Stimulated activated CD8-positive, alpha-beta memory T cell treated with anti-CD3 and anti-CD28 coated beads, Interleukin-4, amount 100 ng/mL, for 1 hour (primary cell): ENCODE data around the gene LITAFD.

ENCODE experiments used
- DNase-seq, 2 donors: peaks; one replicate each; pipeline ENCODE4 v3.0.0-alpha.2; 2020; ENCODE audit warnings: low read depth in 2 of 2, low spot score in 1 of 2

Gene LITAFD

DNA sequence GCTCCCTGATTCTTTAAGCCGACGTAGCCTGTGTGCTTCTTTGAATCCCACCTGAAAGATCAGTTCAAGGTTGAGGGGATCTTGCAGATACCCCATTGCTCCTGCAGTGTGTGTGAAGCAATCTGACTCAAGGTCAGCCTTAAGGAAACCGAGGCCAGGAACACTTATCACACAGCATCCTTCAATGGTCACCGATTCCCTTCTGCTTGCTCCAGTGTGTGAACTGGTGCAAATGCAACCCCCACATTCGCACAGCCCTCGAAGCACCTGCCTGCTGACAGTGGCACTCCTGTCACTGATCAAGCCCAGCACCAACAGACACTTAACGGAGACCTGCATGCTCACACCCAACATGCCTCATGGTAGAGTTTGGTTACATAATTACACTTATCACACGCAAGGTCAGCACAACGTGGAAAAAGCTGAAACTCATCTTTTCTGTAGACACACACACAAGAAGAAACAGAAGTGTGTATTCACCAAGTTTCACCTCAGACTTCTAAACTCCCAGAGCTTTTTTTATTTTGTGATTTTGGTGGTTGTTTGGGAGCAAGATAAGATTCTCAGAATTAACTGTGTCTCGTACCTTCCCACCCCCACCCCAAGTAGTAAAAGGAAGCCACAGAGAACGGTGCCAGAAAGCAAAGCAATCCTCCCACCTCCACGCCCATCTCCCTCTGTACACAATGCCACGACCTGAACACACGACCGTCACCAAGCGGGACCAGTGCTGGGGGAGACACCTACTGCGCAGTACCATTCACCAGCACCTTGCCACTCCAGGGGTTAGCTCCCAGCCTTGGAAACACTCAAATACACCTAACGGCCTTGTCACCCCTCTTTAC lies 37.2 kb downstream of the LITAFD start:
- DNase-seq: no peak

DNA sequence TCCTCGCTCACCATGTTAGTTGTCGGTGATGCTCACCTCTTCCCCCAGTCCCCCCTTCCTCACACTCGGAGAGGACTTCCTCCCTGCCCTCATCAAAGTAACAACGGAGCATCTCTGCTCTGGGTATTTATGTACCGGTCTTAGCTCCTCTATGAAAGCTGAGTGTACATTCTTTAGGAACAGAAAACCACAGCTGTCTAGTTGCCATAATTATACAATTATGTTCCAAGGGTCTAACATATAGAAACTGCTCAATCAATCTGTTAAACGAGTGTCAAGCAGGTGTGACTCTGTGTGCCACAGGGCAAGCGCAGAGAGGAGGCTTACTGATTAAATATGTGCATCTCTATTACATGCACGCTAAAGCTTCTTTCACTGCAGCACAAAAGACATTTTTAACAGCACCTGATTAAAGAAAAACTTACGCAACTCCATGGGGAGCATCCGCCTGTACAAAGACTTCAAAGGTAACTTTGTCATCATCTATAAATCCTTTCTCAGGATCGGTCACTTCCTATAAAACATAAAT lies 37.8 kb downstream of the LITAFD start:
- no peak for DNase-seq

DNA sequence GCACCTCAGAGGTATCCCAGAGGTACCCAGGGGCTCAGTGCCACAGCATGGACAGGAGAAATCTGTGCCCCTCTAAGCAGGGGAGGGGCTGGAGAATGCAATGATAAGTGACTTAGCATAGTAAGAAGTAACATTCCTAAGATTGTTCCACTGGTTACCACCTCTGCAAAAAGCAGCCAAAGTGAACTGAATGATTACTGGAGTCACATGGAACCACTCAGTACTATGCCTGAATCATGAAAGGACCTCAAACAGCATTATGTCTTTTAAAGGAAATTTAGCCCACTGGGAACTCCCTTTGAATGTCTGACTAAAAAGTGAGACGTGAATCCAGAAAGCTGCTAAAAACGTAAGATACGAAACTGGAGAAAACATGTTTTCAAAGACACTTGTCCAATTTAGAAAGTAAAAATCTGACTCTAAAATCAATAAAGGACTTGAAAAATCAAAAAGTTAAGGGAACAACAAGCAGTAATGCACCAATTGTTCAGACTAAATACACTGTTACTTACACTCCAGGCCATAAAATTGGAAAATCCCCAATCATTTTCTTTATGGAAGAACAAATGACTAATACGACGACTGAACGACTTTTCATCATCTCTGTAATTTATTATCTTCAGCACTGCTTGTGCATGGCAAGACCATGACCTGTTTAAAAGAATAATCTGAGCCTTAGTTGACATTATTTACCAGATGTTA lies 38.6 kb downstream of the LITAFD start:
- DNase-seq: no peak

DNA sequence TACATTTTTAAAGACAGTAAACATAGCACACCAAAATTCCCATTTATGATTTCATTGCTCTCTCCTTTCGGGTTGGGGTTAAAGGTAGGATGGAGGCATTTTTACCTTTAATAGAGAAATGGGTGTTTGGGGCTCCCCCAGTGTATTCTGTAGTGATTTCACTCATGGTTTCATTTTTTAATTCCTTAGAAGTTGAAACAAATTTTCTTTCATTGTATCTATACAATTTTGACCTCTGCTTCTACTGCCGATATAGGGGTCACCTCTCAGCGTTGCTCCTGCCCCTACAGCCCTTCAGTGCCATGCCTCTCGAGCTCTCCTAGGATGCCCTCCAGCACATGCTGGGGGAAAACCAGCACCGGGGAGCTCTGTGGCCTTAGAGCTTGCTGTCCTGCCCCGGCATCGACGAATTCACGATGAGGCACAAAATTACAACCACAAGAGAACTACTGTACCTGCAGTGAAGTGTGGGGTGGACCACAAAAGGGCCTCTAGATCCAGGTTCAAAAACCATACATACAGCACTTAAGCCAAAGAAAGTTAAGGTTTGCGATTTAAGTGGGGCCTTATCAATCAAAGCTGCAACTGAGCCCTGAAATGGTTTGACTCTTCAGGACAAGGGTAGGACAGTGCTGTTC lies 39.3 kb downstream of the LITAFD start:
- no peak for DNase-seq

DNA sequence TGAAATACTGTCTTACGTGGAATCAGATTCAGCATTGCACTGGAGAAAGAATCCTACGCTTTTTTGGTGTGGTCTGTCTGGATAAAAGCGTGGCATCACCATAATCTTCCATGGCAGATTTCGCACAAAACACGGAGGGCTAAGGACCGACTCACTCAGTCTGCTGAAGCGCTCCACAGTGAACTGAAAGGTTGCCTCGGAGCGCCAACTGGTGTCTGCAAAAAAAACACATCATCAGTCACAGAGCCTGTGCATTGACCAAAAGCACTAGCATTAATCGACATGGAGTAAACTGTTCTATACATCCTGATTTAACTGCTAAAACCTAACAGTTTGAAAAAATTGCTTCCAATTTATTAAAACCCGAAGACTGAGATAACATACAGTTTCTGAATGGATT lies 41.0 kb downstream of the LITAFD start:
- no peak for DNase-seq

DNA sequence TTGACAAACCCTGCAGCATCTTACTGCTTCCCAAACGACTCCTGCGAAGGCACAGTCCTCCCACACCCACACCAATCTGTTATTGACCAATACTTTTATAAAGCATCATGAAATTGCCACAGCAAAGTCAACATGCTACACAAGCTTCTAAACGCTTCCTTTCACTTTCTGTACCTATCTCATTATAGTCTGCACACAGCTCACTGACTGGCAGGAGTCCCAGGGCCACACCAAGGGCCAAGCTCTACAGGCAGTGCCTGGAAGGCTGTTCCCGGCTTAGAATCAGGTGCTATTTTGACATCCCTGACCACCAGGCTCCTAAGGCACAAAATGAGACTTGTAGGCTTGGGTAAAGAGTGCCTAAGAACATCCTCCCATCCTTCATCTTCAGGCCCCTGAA lies 42.1 kb downstream of the LITAFD start:
- DNase-seq: no peak

DNA sequence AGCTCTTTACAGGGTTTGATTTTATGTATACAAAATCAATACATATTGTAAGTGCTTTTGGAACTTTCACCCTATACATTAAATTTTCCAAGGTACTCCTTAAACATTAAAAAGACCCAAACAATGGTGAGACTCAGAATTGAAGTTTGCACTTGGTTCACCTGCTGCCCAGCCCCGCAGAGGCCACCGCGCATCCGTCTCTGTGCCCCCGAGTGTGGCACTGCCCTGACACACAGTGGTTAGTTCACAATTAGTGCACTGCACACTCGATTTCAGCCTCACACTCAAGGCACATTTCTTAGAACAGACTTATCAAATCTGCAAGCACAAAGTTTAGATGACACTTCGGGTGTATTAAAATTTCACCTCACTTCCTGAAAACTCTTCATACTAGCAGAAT lies 43.3 kb downstream of the LITAFD start:
- DNase-seq: no peak

DNA sequence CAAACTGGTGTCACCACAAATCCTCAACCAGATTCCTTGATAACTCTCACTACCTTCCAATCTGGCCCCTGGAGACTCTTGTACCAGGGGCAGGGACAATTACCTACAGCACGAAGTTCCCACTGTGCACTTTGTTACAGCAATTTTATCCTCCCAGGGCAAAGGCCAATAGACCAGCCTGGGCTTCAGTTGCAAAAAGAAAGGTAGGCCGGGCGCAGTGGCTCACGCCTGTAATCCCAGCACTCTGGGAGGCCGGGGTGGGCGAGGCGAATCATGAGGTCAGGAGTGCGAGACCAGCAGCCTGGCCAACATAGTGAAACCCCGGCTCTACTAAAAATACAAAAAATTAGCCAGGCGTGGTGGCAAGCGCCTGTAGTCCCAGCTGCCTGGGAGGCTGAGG lies 44.7 kb downstream of the LITAFD start:
- no peak for DNase-seq

DNA sequence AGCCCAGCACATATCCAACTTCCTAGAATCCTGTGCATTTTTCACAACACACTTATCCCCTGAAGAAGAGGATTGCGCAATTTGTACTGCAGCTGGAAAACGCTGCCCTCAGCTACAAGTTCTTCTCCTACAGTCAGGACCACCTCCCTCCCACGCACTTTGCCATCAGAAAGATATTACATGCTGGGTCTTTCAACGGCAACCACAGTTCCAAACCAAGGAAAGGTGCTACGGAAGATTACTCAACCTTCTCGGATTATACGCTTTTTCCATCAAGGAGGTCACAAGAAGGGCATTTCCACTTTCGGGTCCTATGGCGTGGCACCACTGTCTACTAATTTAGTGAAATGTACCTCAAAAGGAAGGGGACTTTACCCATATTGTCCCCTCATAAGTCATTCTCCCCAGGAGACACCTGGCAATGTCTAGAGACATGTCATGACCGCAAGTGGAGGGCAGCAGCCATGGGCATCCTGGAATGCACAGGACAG lies 46.4 kb downstream of the LITAFD start:
- no peak for DNase-seq

DNA sequence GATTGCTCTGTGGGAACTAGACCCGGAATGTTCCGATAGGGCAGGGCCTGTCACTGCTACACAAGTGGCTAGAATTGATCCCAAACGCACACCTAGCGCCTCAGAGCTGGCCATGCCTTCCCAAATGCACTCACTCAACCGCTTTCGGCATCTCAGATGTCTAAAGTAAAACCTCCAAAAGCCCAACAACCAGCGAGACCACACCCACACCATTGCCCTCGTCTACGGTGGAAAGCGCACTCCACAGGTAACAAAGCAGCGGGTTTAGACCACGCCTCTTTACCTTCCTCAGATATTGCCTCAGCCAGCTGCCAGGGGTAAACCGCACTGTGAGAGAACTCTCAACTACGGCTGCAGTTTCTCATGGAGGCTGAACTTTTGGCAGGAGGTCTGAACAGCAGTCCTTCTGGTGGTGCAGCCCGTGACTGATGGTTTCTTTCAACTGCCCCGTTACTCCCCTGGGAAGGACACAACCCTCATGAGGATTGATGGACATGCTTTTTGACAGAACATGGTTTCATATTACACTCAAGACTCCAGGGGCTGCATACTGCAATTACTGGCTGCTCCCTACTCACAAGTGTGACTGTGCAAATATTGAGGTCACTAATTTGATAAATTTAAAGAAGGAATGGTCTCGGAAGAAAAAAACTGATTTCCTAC lies 47.1 kb downstream of the LITAFD start:
- DNase-seq: no peak

DNA sequence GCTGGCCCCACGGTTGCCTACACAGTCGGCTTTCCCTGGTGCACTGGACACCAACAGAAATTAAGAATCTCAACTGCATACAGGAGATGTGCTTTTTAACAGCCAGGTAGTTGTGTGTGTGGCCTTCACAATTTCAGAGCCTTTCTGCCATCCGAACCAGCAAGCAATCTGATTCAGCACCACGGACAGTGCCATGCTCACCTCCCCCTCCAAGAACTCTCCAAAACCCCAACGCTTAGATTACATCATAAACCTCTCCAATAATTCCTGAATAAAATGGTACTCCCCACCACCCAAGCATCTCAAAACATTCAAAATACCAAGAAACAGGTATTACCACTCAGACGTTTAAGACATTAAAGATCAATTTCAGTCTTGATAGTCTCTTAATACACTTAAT lies 49.7 kb downstream of the LITAFD start:
- peak in 1 of 2 donors; percentile 32 for DNase-seq

DNA sequence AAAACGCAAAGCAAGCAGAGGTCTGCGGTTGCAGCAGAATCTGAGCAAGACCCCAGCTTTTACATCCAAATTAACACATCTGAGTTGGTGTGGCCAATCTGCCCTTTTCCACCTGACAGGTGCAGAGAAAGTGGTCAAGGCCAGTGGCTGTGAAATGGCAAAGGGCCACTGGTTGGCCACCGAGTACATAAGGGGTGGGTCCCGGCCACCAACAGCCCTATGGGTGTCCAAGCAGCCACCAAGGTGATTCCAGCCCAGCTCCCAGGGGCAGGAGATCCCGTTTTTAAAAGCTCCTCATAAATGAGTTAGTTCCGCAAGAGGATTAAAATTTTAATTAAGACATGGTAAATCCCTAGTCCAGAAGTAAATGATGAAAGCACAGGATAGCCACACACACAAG lies 52.5 kb downstream of the LITAFD start:
- no peak for DNase-seq
